ENCODE results near the gene CHID1. TPM values are rescaled to one million over a fixed set of nuclear protein-coding genes. Genes with fewer than 3 reads are reported as not detected.

The CHID1 gene
- polyA plus RNA-seq, 1 experiment = 95.5 TPM

GRCh38 chr11:951507-951906, 40.9 kb upstream of the CHID1 start:
- DNase-seq (ENCODE audit: low read depth, low spot score) = no peak
- Histone ChIP-seq H3K27me3 (ENCODE audit: control insufficient read depth, insufficient read depth, low read length) (no peaks in the 10 kb centered on the region), H3K27ac (ENCODE audit: low read depth, low read length) (no peak overlapping the region), H3K4me3 (ENCODE audit: low read depth, low read length) (no peak overlapping the region), H3K9me3 (ENCODE audit: control insufficient read depth, insufficient read depth, low read length) (peaks cover 10% of the 10 kb centered on the region)
- ChIA-PET CTCF (no interaction called here), POLR2A (no interaction called here)
- no peak for TF ChIP-seq CTCF (IDR thresholded peaks at IDR 0.05; ENCODE audit: low read depth, low read length)

GRCh38 chr11:947744-948143, 37.1 kb upstream of the CHID1 start:
- ChIA-PET CTCF (no interaction called here), POLR2A (no interaction called here)
- no peak for TF ChIP-seq CTCF (IDR thresholded peaks at IDR 0.05; ENCODE audit: low read depth, low read length)
- Histone ChIP-seq H3K9me3 (ENCODE audit: control insufficient read depth, insufficient read depth, low read length) (peaks cover 10% of the 10 kb centered on the region), H3K27me3 (ENCODE audit: control insufficient read depth, insufficient read depth, low read length) (no peaks in the 10 kb centered on the region), H3K27ac (ENCODE audit: low read depth, low read length) (no peak overlapping the region), H3K4me3 (ENCODE audit: low read depth, low read length) (no peak overlapping the region)
- no peak for DNase-seq (ENCODE audit: low read depth, low spot score)

GRCh38 chr11:945986-946385, 35.4 kb upstream of the CHID1 start:
- no peak for DNase-seq (ENCODE audit: low read depth, low spot score)
- H3K27ac ChIP-seq (ENCODE audit: low read depth, low read length) = no peak overlapping the region
- TF ChIP-seq CTCF (IDR thresholded peaks at IDR 0.05; ENCODE audit: low read depth, low read length) = no peak
- no peak overlapping the region for H3K4me3 ChIP-seq (ENCODE audit: low read depth, low read length)
- peaks cover 10% of the 10 kb centered on the region for H3K9me3 ChIP-seq (ENCODE audit: control insufficient read depth, insufficient read depth, low read length)
- H3K27me3 ChIP-seq (ENCODE audit: control insufficient read depth, insufficient read depth, low read length) = no peaks in the 10 kb centered on the region
- CTCF ChIA-PET = no interaction called here
- POLR2A ChIA-PET = interaction anchor here (0.6 kb wide), 1 partner anchor 52 kb away, joined by 3 read pairs; no protein-coding TSS in a partner anchor

GRCh38 chr11:944711-945470, 34.3 kb upstream of the CHID1 start:
- Histone ChIP-seq H3K4me3 (ENCODE audit: low read depth, low read length) (no peak overlapping the region), H3K27me3 (ENCODE audit: control insufficient read depth, insufficient read depth, low read length) (no peaks in the 10 kb centered on the region), H3K9me3 (ENCODE audit: control insufficient read depth, insufficient read depth, low read length) (peaks cover 10% of the 10 kb centered on the region), H3K27ac (ENCODE audit: low read depth, low read length) (no peak overlapping the region)
- no peak for DNase-seq (ENCODE audit: low read depth, low spot score)
- CTCF ChIA-PET = interaction anchor here (0.6 kb wide), 1 partner anchor 46 kb away, joined by 4 read pairs; no protein-coding TSS in a partner anchor
- POLR2A ChIA-PET = no interaction called here
- TF ChIP-seq CTCF (IDR thresholded peaks at IDR 0.05; ENCODE audit: low read depth, low read length) = no peak

GRCh38 chr11:942823-943222, 32.2 kb upstream of the CHID1 start:
- DNase-seq (ENCODE audit: low read depth, low spot score) = no peak
- Histone ChIP-seq H3K9me3 (ENCODE audit: control insufficient read depth, insufficient read depth, low read length) (no peaks in the 10 kb centered on the region), H3K4me3 (ENCODE audit: low read depth, low read length) (no peak overlapping the region), H3K27ac (ENCODE audit: low read depth, low read length) (peak overlapping the region; percentile 61), H3K27me3 (ENCODE audit: control insufficient read depth, insufficient read depth, low read length) (no peaks in the 10 kb centered on the region)
- POLR2A ChIA-PET = no interaction called here
- no peak for TF ChIP-seq CTCF (IDR thresholded peaks at IDR 0.05; ENCODE audit: low read depth, low read length)
- CTCF ChIA-PET = no interaction called here
